ENCODE data around the gene BAG1. TPM values are rescaled to one million over a fixed set of nuclear protein-coding genes. Genes with fewer than 3 reads are reported as not detected.

BAG1 gene
- total RNA-seq, 1 experiment from 2014 or later = 103 TPM

- peaks cover 5% of the 10 kb centered on the region; the same call in 1 of the 2 replicates for H3K36me3 ChIP-seq (ENCODE audit: low read depth, low read length)
- no peak for ATAC-seq
- no peak overlapping the region for H3K9ac ChIP-seq (ENCODE audit: low read length)
- H3K4me2 ChIP-seq (ENCODE audit: low read length) = no peak overlapping the region
- H2AFZ ChIP-seq (ENCODE audit: low read length) = no peak overlapping the region
- H3K4me3 ChIP-seq (ENCODE audit: low read length) = no peak overlapping the region
- H3K27ac ChIP-seq (ENCODE audit: low read length) = no peak overlapping the region
- no peaks in the 10 kb centered on the region for H3F3A ChIP-seq (ENCODE audit: low read length, unreplicated experiment)
- H3K79me2 ChIP-seq (ENCODE audit: low read length) = no peaks in the 10 kb centered on the region
- H4K20me1 ChIP-seq (ENCODE audit: low read length) = no peaks in the 10 kb centered on the region
- no peaks in the 10 kb centered on the region for H3K9me2 ChIP-seq (replicated peaks; ENCODE audit: low read length)
- TF ChIP-seq EZH2 (IDR thresholded peaks at IDR 0.05; ENCODE audit: low read length, unreplicated experiment) (no peak), EZH2phosphoT487 (IDR thresholded peaks at IDR 0.05; ENCODE audit: borderline replicate concordance, low read length) (no peak), CTCF (conservative IDR thresholded peaks at IDR 0.05; ENCODE audit: low read depth, low read length) (no peak)
- intact Hi-C loops (cut with micrococcal nuclease) = no loop called here
- no peaks in the 10 kb centered on the region for H3K9me3 ChIP-seq (ENCODE audit: low read length)
- BruUV-seq (replicated peaks) = no TSS peak
- H3K4me1 ChIP-seq (ENCODE audit: insufficient read depth, low read length) = no peaks in the 10 kb centered on the region
- no peak for DNase-seq
- POLR2A ChIA-PET (ENCODE audit: unreplicated experiment) = no interaction called here
- CTCF ChIA-PET = no interaction called here
- H3K27me3 ChIP-seq (ENCODE audit: low read length) = no peaks in the 10 kb centered on the region
Measured at GRCh38 chr9:33249087-33249658, 15.3 kb downstream of the BAG1 start.

- ChIA-PET CTCF (no interaction called here), POLR2A (ENCODE audit: unreplicated experiment) (no interaction called here)
- BruUV-seq (replicated peaks) = no TSS peak
- H3K27me3 ChIP-seq (ENCODE audit: low read length) = no peaks in the 10 kb centered on the region
- H3K4me3 ChIP-seq (ENCODE audit: low read length) = no peak overlapping the region
- no peaks in the 10 kb centered on the region for H4K20me1 ChIP-seq (ENCODE audit: low read length)
- no peak for ATAC-seq
- no peak for DNase-seq
- no peaks in the 10 kb centered on the region for H3F3A ChIP-seq (ENCODE audit: low read length, unreplicated experiment)
- peaks cover 5% of the 10 kb centered on the region; the same call in 1 of the 2 replicates for H3K36me3 ChIP-seq (ENCODE audit: low read depth, low read length)
- H3K4me2 ChIP-seq (ENCODE audit: low read length) = no peak overlapping the region
- H3K9me3 ChIP-seq (ENCODE audit: low read length) = no peaks in the 10 kb centered on the region
- TF ChIP-seq CTCF (conservative IDR thresholded peaks at IDR 0.05; ENCODE audit: low read depth, low read length) = no peak
- no peak for TF ChIP-seq EZH2phosphoT487 (IDR thresholded peaks at IDR 0.05; ENCODE audit: borderline replicate concordance, low read length)
- TF ChIP-seq EZH2 (IDR thresholded peaks at IDR 0.05; ENCODE audit: low read length, unreplicated experiment) = no peak
- H3K4me1 ChIP-seq (ENCODE audit: insufficient read depth, low read length) = no peaks in the 10 kb centered on the region
- H3K9me2 ChIP-seq (replicated peaks; ENCODE audit: low read length) = no peaks in the 10 kb centered on the region
- H3K9ac ChIP-seq (ENCODE audit: low read length) = no peak overlapping the region
- H3K79me2 ChIP-seq (ENCODE audit: low read length) = no peaks in the 10 kb centered on the region
- no peak overlapping the region for H3K27ac ChIP-seq (ENCODE audit: low read length)
- no peak overlapping the region for H2AFZ ChIP-seq (ENCODE audit: low read length)
- intact Hi-C loops (cut with micrococcal nuclease) = no loop called here
Measured at GRCh38 chr9:33248606-33249005, 15.9 kb downstream of the BAG1 start.

GRCh38 chr9:33246269-33246860 lies 18.1 kb downstream of the BAG1 start:
- H3K4me2 ChIP-seq (ENCODE audit: low read length) = no peak overlapping the region
- POLR2A ChIA-PET (ENCODE audit: unreplicated experiment) = no interaction called here
- DNase-seq (no peak), ATAC-seq (no peak)
- H4K20me1 ChIP-seq (ENCODE audit: low read length) = no peaks in the 10 kb centered on the region
- H3K27me3 ChIP-seq (ENCODE audit: low read length) = no peaks in the 10 kb centered on the region
- no peaks in the 10 kb centered on the region for H3K9me2 ChIP-seq (replicated peaks; ENCODE audit: low read length)
- no peaks in the 10 kb centered on the region for H3K36me3 ChIP-seq (ENCODE audit: low read depth, low read length)
- no peak overlapping the region for H2AFZ ChIP-seq (ENCODE audit: low read length)
- no peak for TF ChIP-seq CTCF (conservative IDR thresholded peaks at IDR 0.05; ENCODE audit: low read depth, low read length)
- no peak for TF ChIP-seq EZH2phosphoT487 (IDR thresholded peaks at IDR 0.05; ENCODE audit: borderline replicate concordance, low read length)
- no peak for TF ChIP-seq EZH2 (IDR thresholded peaks at IDR 0.05; ENCODE audit: low read length, unreplicated experiment)
- intact Hi-C loops (cut with micrococcal nuclease) = no loop called here
- no peak overlapping the region for H3K4me3 ChIP-seq (ENCODE audit: low read length)
- no peak overlapping the region for H3K27ac ChIP-seq (ENCODE audit: low read length)
- CTCF ChIA-PET = no interaction called here
- H3F3A ChIP-seq (ENCODE audit: low read length, unreplicated experiment) = no peaks in the 10 kb centered on the region
- no peaks in the 10 kb centered on the region for H3K9me3 ChIP-seq (ENCODE audit: low read length)
- H3K4me1 ChIP-seq (ENCODE audit: insufficient read depth, low read length) = no peaks in the 10 kb centered on the region
- H3K79me2 ChIP-seq (ENCODE audit: low read length) = no peaks in the 10 kb centered on the region
- no peak overlapping the region for H3K9ac ChIP-seq (ENCODE audit: low read length)
- no TSS peak for BruUV-seq (replicated peaks)
